GM23338 (cell line): Measurements from ENCODE around the gene ADGRE3. TPM values are rescaled to one million over a fixed set of nuclear protein-coding genes. Genes with fewer than 3 reads are reported as not detected.
"Not testable (repeated sequence)": the region's sequence is repeated elsewhere in the genome, so short reads cannot be mapped to it uniquely, and the experiment has no call there.

Experiments used
- ATAC-seq: fragments of 200-7000 bp; cut with Tn5 transposase; 3 replicates; pipeline ENCODE4 v1.9.1; 2020
- DNase-seq: peaks from one replicate; pipeline ENCODE4 v3.0.0-alpha.2; 2015; ENCODE audit warnings: low spot score
- H2AFZ ChIP-seq: fragments of 200-600 bp; sonication (generic); 2 replicates; pipeline ENCODE4 v1.8.0; 2016; ENCODE audit warnings: antibody characterized with exemption, mild to moderate bottlenecking, moderate library complexity
- H3F3A ChIP-seq: fragments of 200-600 bp; sonication (generic); replicated peaks from 2 replicates; pipeline ENCODE4 v1.8.0; 2017; ENCODE audit warnings: antibody characterized with exemption, mixed run types, low read depth
- H3K27ac ChIP-seq: fragments of 200-600 bp; sonication (generic); 2 replicates; pipeline ENCODE4 v1.6.1; 2016; ENCODE audit warnings: low read depth
- H3K27me3 ChIP-seq: fragments of 200-600 bp; sonication (generic); 2 replicates; pipeline ENCODE4 v1.8.0; 2016; ENCODE audit warnings: mild to moderate bottlenecking, mixed run types, moderate library complexity; ENCODE audit not compliant: insufficient read depth
- H3K36me3 ChIP-seq: fragments of 200-600 bp; sonication (generic); 2 replicates; pipeline ENCODE4 v1.8.0; 2016; ENCODE audit warnings: mild to moderate bottlenecking; ENCODE audit not compliant: insufficient read depth
- H3K4me1 ChIP-seq: fragments of 200-600 bp; sonication (generic); 2 replicates; pipeline ENCODE4 v1.8.0; 2016; ENCODE audit warnings: mild to moderate bottlenecking, moderate library complexity; ENCODE audit not compliant: insufficient read depth
- H3K4me2 ChIP-seq: fragments of 200-600 bp; sonication (generic); 2 replicates; pipeline ENCODE4 v1.7.1; 2017; ENCODE audit warnings: mixed run types
- H3K4me3 ChIP-seq: fragments of 200-600 bp; sonication (generic); 2 replicates; pipeline ENCODE4 v1.6.1; 2016; ENCODE audit warnings: mixed run types
- H3K79me2 ChIP-seq: fragments of 200-600 bp; sonication (generic); replicated peaks from 2 replicates; pipeline ENCODE4 v1.8.0; 2017; ENCODE audit warnings: mild to moderate bottlenecking; ENCODE audit not compliant: insufficient read depth
- H3K9me2 ChIP-seq: fragments of 200-600 bp; sonication (generic); 2 replicates; pipeline ENCODE4 v1.8.0; 2017; ENCODE audit not compliant: insufficient read depth
- H4K20me1 ChIP-seq: fragments of 200-600 bp; sonication (generic); replicated peaks from 2 replicates; pipeline ENCODE4 v1.8.0; 2017; ENCODE audit warnings: mild to moderate bottlenecking; ENCODE audit not compliant: insufficient read depth
- H3K27ac Mint-ChIP-seq: 2 replicates; pipeline ENCODE4 v1.8.0; 2020; ENCODE audit warnings: inconsistent platforms, mild to moderate bottlenecking, moderate library complexity, mixed read lengths
- H3K27me3 Mint-ChIP-seq: 3 replicates; pipeline ENCODE4 v1.8.0; 2022; ENCODE audit warnings: low read depth, mild to moderate bottlenecking, moderate library complexity, mixed read lengths, inconsistent platforms; ENCODE audit not compliant: insufficient read depth, poor library complexity
- H3K36me3 Mint-ChIP-seq: 3 replicates; pipeline ENCODE4 v1.8.0; 2021; ENCODE audit warnings: low read depth, mild to moderate bottlenecking, inconsistent platforms, moderate library complexity, mixed read lengths
- H3K4me1 Mint-ChIP-seq: 3 replicates; pipeline ENCODE4 v1.8.0; 2020; ENCODE audit warnings: mild to moderate bottlenecking, inconsistent platforms, mixed read lengths
- H3K4me3 Mint-ChIP-seq: 3 replicates; pipeline ENCODE4 v1.8.0; 2021; ENCODE audit warnings: moderate library complexity, mild to moderate bottlenecking, inconsistent platforms, mixed read lengths
- H3K9me3 Mint-ChIP-seq: 3 replicates; pipeline ENCODE4 v1.8.0; 2020; ENCODE audit warnings: moderate library complexity, mild to moderate bottlenecking, inconsistent platforms, mixed read lengths
- CREB1 ChIP-seq: fragments of 250-450 bp; sonication (Bioruptor Pico); IDR thresholded peaks from 2 replicates; pipeline ENCODE4 v1.5.0; 2020; ENCODE audit warnings: low read depth, mild to moderate bottlenecking, moderate library complexity
- EZH2 ChIP-seq: fragments of 200-600 bp; sonication (generic); IDR thresholded peaks from one replicate; pipeline ENCODE4 v1.8.0; 2017; ENCODE audit warnings: antibody characterized with exemption, mild to moderate bottlenecking, low read depth; ENCODE audit not compliant: unreplicated experiment
- NANOG ChIP-seq: IDR thresholded peaks from 2 replicates; pipeline ENCODE4 v1.6.1; 2016; ENCODE audit warnings: antibody characterized with exemption, borderline replicate concordance
- ZNF114 ChIP-seq: fragments of 250-450 bp; sonication (Bioruptor Pico); IDR thresholded peaks from 2 replicates; pipeline ENCODE4 v1.5.0; 2020; ENCODE audit warnings: mild to moderate bottlenecking, moderate library complexity
- ZNF331 ChIP-seq: fragments of 250-450 bp; sonication (Bioruptor Pico); IDR thresholded peaks from 2 replicates; pipeline ENCODE4 v1.5.0; 2020; ENCODE audit warnings: low read depth, mild to moderate bottlenecking, moderate library complexity
- polyA plus RNA-seq: library from polyadenylated mRNA; unstranded; fragments of >200 nt; fragmentation: Nextera tagmentation; extraction: Ambion mirVana; gene quantifications from 2 replicates; pipeline ENCODE4 v1.2.1, GENCODE V29; 2016
- total RNA-seq: library from RNA; depleted of rRNA; stranded (reverse); fragments of >200 nt; shearing (Covaris generic); gene quantifications from 2 replicates; pipeline ENCODE4 v1.2.3, GENCODE V29; 2014
- TF ChIP-seq, protein P1 (sequence below), 2 experiments: fragments of 200-600 bp in 1 of 2; sonication (generic) in 1 of 2; conservative IDR thresholded peaks; 2 replicates each; pipeline versions ENCODE4 v1.5.1 to v1.6.1; 2016 to 2017; ENCODE audit warnings: antibody characterized with exemption in 2 of 2, low read depth in 2 of 2, mild to moderate bottlenecking in 2 of 2, moderate library complexity in 1 of 2

The ADGRE3 gene
- total and polyA plus RNA-seq, 2 experiments from 2014 or later = not detected

DNA sequence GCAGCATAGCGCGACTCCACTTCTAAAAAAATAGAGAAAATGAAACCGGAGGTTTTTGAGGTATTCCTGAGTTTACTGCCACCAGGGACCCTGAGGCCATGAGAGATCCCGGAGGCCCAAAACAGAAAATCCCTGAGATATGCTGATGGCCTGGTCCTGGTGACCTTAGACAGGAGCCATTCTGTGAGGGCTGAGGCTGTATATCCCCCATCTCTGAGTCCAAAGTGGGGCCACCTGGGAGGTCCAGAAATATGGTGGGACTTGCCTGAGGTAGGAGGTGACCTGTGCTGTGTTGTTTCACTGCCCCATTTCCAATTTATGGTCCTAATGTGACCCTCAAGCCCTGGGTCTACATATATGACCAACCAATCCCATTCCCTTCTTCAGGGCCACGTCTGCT, 90.3 kb downstream of the ADGRE3 start:
- not testable (repeated sequence) for H3K4me2 ChIP-seq, H3K27me3 Mint-ChIP-seq, H3K27me3 ChIP-seq, H3K4me1 ChIP-seq, H3K4me3 ChIP-seq, H4K20me1 ChIP-seq, ATAC-seq, H3F3A ChIP-seq, H3K27ac Mint-ChIP-seq, DNase-seq, H3K79me2 ChIP-seq, H3K36me3 ChIP-seq, H3K4me1 Mint-ChIP-seq, H3K27ac ChIP-seq, H3K4me3 Mint-ChIP-seq, H2AFZ ChIP-seq, H3K9me2 ChIP-seq
- Mint-ChIP-seq H3K36me3 (peaks cover 14% of the 10 kb centered on the region; the same call in 2 of the 3 replicates), H3K9me3 (peaks cover 61% of the 10 kb centered on the region)

DNA sequence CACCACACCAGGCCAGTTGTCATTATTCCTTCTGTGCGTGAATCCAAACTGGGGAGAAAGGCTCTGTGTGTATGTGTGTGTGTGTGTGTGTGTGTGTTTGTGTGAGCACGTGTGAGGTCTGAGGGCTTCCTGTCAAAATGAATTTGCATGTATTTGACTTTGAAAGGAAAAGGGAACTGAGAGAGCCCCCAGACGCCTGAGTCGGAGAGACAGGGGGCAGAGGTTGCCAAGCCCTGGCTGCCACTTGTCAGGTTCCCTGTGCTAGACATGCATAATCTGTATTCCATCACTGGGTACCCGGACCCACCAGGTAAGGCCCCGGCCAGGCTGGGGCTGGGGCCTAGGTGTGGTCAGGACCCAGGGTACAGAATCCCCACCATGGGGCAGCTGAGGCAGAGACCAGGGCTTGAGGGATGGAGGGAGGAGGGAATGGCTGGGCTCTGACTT, 91.7 kb downstream of the ADGRE3 start, which contains the start of gene CLEC17A:
Gene CLEC17A, plus strand, starts transcription at position 191 of the 447 bp plus-strand sequence. Its CDS starts 77 bp downstream, at position 268.
- H3K4me3 Mint-ChIP-seq = no peak within 1 kb of the TSS
- DNase-seq = no peak
- ATAC-seq = no peak
- H3K27me3 Mint-ChIP-seq = peaks cover 1% of the 10 kb centered on the region
- H3K9me3 Mint-ChIP-seq = peaks cover 56% of the 10 kb centered on the region
- Histone ChIP-seq H3K27me3 (no peaks in the 10 kb centered on the region), H4K20me1 (no peaks in the 10 kb centered on the region), H3F3A (no peaks in the 10 kb centered on the region), H3K4me2 (no peak within 1 kb of the TSS), H3K27ac (no peak within 1 kb of the TSS), H2AFZ (no peak within 1 kb of the TSS), H3K79me2 (no peaks in the 10 kb centered on the region), H3K4me3 (no peak within 1 kb of the TSS), H3K4me1 (no peaks in the 10 kb centered on the region; the same call in 1 of the 2 replicates), H3K36me3 (no peaks in the 10 kb centered on the region), H3K9me2 (no peaks in the 10 kb centered on the region)
- TF ChIP-seq ZNF114 (no peak), NANOG (no peak)
- peaks cover 11% of the 10 kb centered on the region; the same call in 2 of the 3 replicates for H3K36me3 Mint-ChIP-seq
- H3K4me1 Mint-ChIP-seq = no peaks in the 10 kb centered on the region
- H3K27ac Mint-ChIP-seq = no peak within 1 kb of the TSS

DNA sequence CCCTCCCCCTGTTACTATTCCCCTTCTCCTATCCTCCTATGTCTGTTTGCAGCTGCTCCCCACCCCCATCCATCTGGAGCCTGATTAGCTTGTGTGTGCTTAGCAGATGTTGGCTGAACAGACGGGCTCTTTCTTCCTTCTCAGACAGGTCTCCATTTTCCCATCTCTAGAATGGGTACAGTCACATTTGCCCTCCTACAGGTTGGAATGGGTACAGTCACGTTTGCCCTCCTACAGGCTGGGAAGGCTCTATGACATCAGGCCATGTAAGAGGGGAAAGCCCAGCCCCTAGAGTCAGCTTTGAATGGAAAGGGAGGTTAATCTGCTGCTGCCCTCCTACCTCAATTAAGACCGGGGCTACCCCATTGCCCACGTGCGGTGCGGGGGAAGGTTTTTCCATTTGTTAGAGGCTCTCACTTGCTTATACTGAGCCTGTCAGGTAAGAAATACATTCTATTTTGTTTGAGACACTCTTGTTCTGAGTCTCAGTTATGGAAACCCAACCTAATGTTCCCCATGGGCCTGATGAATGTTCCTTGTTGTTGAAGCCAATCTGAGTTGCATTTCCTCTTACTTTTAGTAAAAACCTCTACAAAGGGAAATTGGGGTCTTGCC, 93.9 kb downstream of the ADGRE3 start:
- ATAC-seq (no peak), DNase-seq (no peak)
- Mint-ChIP-seq H3K9me3 (peaks cover 38% of the 10 kb centered on the region), H3K4me1 (no peaks in the 10 kb centered on the region), H3K4me3 (no peak overlapping the region), H3K27me3 (peaks cover 3% of the 10 kb centered on the region), H3K27ac (no peak overlapping the region), H3K36me3 (peaks cover 4% of the 10 kb centered on the region; the same call in 1 of the 3 replicates)
- TF ChIP-seq CREB1 (CRISPR knock-in tag) (peak; percentile 23; the same call in 1 of the 2 replicates), ZNF331 (CRISPR knock-in tag) (no peak), NANOG (no peak), EZH2 (no peak)
- TF ChIP-seq, protein P1, sequence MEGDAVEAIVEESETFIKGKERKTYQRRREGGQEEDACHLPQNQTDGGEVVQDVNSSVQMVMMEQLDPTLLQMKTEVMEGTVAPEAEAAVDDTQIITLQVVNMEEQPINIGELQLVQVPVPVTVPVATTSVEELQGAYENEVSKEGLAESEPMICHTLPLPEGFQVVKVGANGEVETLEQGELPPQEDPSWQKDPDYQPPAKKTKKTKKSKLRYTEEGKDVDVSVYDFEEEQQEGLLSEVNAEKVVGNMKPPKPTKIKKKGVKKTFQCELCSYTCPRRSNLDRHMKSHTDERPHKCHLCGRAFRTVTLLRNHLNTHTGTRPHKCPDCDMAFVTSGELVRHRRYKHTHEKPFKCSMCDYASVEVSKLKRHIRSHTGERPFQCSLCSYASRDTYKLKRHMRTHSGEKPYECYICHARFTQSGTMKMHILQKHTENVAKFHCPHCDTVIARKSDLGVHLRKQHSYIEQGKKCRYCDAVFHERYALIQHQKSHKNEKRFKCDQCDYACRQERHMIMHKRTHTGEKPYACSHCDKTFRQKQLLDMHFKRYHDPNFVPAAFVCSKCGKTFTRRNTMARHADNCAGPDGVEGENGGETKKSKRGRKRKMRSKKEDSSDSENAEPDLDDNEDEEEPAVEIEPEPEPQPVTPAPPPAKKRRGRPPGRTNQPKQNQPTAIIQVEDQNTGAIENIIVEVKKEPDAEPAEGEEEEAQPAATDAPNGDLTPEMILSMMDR (conservative IDR thresholded peaks at IDR 0.05; ENCODE audit: low read depth in 2 of 2) = peak in 1 of 2 experiments; percentile 45; a peak in 2 of 4 replicates
- H2AFZ ChIP-seq = no peak overlapping the region; the same call in 1 of the 2 replicates
- no peaks in the 10 kb centered on the region for H3F3A ChIP-seq
- H3K79me2 ChIP-seq = no peaks in the 10 kb centered on the region
- H3K36me3 ChIP-seq = no peaks in the 10 kb centered on the region
- no peaks in the 10 kb centered on the region for H4K20me1 ChIP-seq
- H3K27me3 ChIP-seq = no peaks in the 10 kb centered on the region
- no peak overlapping the region for H3K4me2 ChIP-seq
- no peaks in the 10 kb centered on the region; the same call in 1 of the 2 replicates for H3K4me1 ChIP-seq
- no peak overlapping the region for H3K27ac ChIP-seq
- no peaks in the 10 kb centered on the region for H3K9me2 ChIP-seq
- no peak overlapping the region for H3K4me3 ChIP-seq
